Measurements from ENCODE around the gene AQP2.
"Not testable (repeated sequence)": the region's sequence is repeated elsewhere in the genome, so short reads cannot be mapped to it uniquely, and the experiment has no call there.

Gene AQP2

DNA sequence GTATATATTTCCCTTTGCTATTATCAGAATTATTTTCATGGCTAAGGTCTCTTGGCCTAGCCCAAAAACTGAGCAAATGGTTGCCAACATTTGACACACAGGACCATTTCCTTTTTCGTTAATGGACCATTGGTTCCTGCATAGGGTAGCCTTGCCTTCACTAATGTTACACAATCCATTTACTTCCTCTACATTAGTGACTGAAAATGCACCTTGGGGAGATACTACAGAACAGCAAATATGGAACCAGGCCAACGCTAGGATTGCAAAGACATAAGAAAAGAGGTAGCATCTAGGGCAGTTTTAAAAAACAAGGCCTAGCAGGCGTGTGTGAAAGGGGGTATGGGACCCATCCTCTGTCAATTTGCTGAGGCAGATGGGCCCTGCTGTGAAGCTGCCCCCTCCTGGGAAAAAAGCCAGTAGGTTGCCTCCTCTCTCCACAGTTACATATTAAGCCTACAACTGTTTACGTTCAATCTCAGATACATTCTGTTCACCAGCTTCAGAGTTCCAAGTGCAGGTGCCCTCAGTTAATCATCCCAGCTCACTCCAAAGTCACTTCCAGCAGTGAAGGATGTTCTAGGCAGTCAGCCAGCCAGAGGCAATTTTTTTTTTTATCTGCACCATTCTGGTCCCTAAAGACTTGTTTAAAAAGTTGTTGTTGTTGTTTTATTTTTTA lies 37.2 kb downstream of the AQP2 start:
- no peak for DNase-seq (ENCODE audit: low read depth)

DNA sequence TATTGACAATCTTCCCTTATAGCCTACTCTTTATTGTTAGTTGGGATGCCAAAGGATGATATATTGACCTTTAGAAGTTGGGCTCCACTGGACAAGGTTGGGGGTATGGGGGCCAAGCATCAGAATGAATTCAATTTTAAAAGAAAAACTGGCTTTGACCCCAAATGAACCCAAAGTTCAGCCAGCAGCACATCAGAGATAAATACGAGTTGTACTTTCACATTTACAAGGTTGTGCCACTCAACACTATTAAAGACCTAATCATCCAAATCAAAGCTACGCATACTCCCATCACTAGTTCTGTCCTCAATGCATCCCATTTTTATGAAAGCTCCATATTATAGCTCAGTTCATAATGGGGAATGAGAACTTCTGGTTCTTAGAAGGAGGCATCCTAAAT lies 38.9 kb downstream of the AQP2 start:
- not testable (repeated sequence) for DNase-seq (ENCODE audit: low read depth)

DNA sequence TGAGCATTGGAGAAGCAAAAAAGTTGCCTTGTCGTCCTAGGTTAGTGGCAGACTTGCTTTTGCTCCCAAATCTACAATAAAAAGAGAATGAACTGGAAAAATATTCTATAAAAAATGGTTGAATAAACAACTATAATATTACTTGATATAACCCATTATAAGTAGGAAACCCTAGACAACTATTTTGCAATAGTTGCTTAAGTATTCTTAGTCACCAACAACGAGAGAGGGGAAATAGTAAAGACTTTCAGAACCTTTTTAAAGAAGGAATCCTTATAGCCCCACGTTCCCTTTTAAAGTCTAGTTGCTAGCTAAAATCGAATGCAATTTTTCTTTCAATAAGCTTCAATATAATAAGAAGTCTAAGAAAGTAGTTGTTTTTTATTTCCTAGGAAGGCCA lies 39.7 kb downstream of the AQP2 start:
- no peak for DNase-seq (ENCODE audit: low read depth)

DNA sequence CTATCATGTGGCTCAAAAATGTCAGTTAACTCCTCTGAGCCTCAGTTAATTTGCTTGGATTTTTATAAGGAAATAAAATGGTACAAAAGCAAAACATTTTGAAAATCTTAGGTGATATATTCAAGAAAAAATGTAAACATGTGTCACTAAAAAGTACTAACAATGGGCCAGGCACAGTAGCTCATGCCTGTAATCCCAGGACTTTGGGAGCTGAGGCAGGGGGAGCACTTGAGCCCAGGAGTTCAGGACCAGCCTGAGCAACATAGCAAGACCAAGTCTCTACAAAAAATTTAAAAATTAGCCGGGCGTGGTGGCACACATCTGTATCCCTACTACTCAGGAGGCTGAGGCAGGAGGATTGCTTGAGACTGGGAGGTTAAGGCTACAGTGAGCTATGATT lies 47.9 kb downstream of the AQP2 start:
- DNase-seq (ENCODE audit: low read depth): no peak

DNA sequence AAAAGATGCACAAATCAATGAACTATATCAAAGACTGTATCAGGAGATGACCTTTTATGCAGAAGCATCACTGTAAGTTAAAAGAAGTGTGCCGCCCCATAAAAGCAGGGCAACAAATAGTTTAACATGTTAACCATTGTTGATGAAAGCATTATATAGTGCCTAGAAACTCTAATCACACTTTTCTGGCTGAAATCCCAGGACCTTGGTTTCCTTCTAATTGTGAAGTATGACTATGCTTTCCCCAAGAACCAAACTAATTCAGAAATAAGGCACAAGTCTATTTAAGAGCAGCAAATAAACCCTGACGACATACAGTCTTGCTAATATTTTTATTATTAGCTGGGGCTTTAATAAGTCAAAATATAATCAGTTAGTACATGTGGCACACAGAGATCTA lies 53.1 kb downstream of the AQP2 start:
- no peak for DNase-seq (ENCODE audit: low read depth)

DNA sequence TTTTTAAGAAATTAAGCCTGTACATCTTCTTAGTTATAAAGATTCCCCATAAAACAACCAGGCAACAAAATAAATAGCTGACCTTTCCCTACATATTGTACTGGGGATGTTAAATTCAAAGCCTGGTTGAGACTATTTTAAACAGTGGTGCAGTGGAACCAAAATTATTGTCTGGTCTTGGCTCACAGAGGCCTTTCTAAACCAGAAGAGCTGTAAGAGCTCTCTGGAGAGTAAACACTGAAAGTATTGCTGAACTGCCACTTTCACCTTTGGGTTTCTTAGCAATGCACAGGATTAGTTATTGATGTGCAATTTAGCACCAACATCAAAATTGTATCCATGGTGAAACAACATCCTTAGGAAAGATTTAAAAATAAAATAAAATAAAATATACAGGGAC lies 54.2 kb downstream of the AQP2 start:
- DNase-seq (ENCODE audit: low read depth): no peak

DNA sequence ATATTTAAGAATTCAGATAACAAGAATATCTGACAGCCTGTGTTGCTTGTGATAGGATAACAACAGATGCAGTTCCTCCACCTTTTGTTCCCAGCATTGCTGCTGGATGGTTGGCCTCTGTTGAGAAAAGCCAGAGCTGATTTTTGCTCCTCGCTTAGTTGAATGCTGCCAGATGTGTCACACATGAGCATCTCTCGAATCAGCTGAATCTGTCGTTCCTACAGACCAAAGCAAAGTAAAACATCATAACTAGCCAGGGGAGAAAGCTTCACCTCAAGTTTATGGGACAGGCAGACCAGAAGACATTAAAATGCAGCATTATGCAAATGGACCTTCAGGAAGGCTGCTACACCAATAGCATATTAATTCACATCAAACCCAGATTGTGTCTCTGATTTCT lies 54.6 kb downstream of the AQP2 start:
- DNase-seq (ENCODE audit: low read depth): no peak

DNA sequence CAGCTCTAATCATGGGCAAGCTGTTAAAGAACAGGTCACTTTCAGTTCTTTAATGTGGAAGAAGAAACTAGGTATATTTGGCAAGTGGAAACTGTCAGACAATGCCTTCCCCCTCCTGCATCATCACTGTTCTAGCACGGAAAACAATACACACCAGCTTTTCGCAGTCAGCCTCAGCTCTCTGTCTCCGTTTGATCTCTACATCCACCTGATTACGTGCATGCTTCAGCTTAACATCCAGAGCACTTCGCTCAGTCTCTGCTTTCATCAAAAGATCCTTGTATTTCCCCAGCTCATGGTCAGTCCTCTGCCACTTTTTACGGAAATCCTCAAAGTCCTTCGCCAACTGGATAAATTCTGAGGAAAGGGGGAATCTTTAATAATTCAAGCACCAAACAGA lies 55.7 kb downstream of the AQP2 start:
- DNase-seq (ENCODE audit: low read depth): no peak

DNA sequence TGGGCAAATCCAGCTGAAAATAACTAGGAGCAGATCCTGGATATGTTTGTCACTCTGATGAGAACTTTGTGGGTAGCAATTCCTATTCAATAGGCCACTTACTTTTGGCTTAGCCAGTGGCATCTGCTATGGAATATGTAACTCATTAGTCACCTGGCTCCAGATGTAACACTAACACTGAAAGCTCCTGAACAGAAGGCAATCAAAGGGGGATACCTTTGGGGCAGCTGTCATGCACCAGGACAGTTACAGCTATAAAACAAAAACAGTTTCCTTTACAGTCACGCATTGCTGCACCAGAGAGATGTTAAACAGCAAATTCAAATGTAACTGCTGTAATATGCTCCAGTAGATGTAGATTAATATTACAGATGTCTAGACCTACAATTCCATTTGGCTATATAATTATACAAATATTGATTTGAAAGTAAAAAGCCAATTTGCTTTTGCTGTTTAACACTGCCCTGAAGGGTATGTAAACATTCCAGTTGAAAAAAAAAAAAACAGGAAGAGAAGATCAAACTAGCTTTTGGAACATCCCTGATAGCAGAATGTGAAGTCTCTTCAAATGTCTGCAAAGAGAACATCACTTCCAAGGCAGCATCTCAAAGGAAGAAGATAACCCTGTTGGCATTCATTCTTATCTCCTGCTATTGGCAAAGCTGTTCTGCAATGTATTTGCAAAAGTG lies 56.4 kb downstream of the AQP2 start:
- peak; percentile 49 for DNase-seq (ENCODE audit: low read depth)
